AG08395 (cell line): ENCODE data around the gene PCDH9.
"Not testable (repeated sequence)": the region's sequence is repeated elsewhere in the genome, so short reads cannot be mapped to it uniquely, and the experiment has no call there.

Experiments used
- DNase-seq: peaks from one replicate; pipeline ENCODE4 v3.0.0; 2012; ENCODE audit warnings: mixed read lengths, low spot score

PCDH9 gene

GRCh38 chr13:66265371-66265770 is 964.8 kb downstream of the PCDH9 start:
- DNase-seq, result no peak

GRCh38 chr13:66264971-66265370 is 965.2 kb downstream of the PCDH9 start:
- DNase-seq, result no peak

GRCh38 chr13:66262330-66262729 is 967.8 kb downstream of the PCDH9 start:
- no peak for DNase-seq

GRCh38 chr13:66259426-66259825 is 970.7 kb downstream of the PCDH9 start:
- not testable (repeated sequence) for DNase-seq
